Ishikawa (cell line): Measurements from ENCODE around the gene ATXN1.

Source experiments
- CEBPB ChIP-seq: IDR thresholded peaks from 2 replicates; pipeline ENCODE4 v1.6.1; 2012
- CREB1 ChIP-seq: IDR thresholded peaks from 2 replicates; pipeline ENCODE4 v1.6.1; 2012; ENCODE audit warnings: low read depth
- EGR1 ChIP-seq: IDR thresholded peaks from 2 replicates; pipeline ENCODE4 v1.6.1; 2012
- EP300 ChIP-seq: IDR thresholded peaks from 2 replicates; pipeline ENCODE4 v1.6.1; 2012; ENCODE audit warnings: borderline replicate concordance
- FOXM1 ChIP-seq: IDR thresholded peaks from 2 replicates; pipeline ENCODE4 v1.6.1; 2012; ENCODE audit warnings: low read depth, borderline replicate concordance
- MAX ChIP-seq: IDR thresholded peaks from 2 replicates; pipeline ENCODE4 v1.6.1; 2012
- NFIC ChIP-seq: IDR thresholded peaks from 2 replicates; pipeline ENCODE4 v1.6.1; 2012
- RAD21 ChIP-seq: IDR thresholded peaks from 2 replicates; pipeline ENCODE4 v1.6.1; 2012; ENCODE audit warnings: low read depth
- REST ChIP-seq: IDR thresholded peaks from 2 replicates; pipeline ENCODE4 v1.6.1; 2012; ENCODE audit warnings: low read depth, mild to moderate bottlenecking
- TAF1 ChIP-seq: IDR thresholded peaks from 2 replicates; pipeline ENCODE4 v1.6.1; 2012; ENCODE audit warnings: low read depth, mild to moderate bottlenecking
- TCF12 ChIP-seq: IDR thresholded peaks from 2 replicates; pipeline ENCODE4 v1.6.1; 2012; ENCODE audit warnings: low read depth
- TEAD4 ChIP-seq: IDR thresholded peaks from 2 replicates; pipeline ENCODE4 v1.6.1; 2012
- USF1 ChIP-seq: IDR thresholded peaks from 2 replicates; pipeline ENCODE4 v1.6.1; 2012
- YY1 ChIP-seq: IDR thresholded peaks from 2 replicates; pipeline ENCODE4 v1.6.1; 2012; ENCODE audit warnings: low read depth
- ZBTB7A ChIP-seq: IDR thresholded peaks from 2 replicates; pipeline ENCODE4 v1.6.1; 2012; ENCODE audit warnings: low read depth

Gene ATXN1

GRCh38 chr6:16583144-16583762, 178.0 kb downstream of the ATXN1 start:
- TF ChIP-seq TCF12 (no peak), NFIC (no peak), TAF1 (no peak), EP300 (no peak), ZBTB7A (no peak), MAX (no peak), EGR1 (no peak), YY1 (no peak), REST (no peak), USF1 (no peak), RAD21 (no peak), TEAD4 (no peak), CEBPB (no peak), CREB1 (no peak), FOXM1 (no peak)

- no peak for TF ChIP-seq MAX
- TF ChIP-seq CREB1: no peak
- no peak for TF ChIP-seq EGR1
- no peak for TF ChIP-seq EP300
- no peak for TF ChIP-seq CEBPB
- no peak for TF ChIP-seq NFIC
- TF ChIP-seq TCF12: no peak
- TF ChIP-seq TAF1: no peak
- TF ChIP-seq FOXM1: no peak
- no peak for TF ChIP-seq TEAD4
- TF ChIP-seq ZBTB7A: no peak
- no peak for TF ChIP-seq RAD21
These were observed 178.7 kb downstream of the ATXN1 start for GRCh38 chr6:16582446-16583143.

- TF ChIP-seq MAX: no peak
- no peak for TF ChIP-seq CEBPB
- TF ChIP-seq REST: no peak
- TF ChIP-seq EP300: no peak
- TF ChIP-seq RAD21: no peak
- no peak for TF ChIP-seq TAF1
- TF ChIP-seq YY1: no peak
- TF ChIP-seq EGR1: no peak
- TF ChIP-seq FOXM1: no peak
- no peak for TF ChIP-seq NFIC
- TF ChIP-seq CREB1: no peak
- no peak for TF ChIP-seq TCF12
- TF ChIP-seq TEAD4: no peak
- TF ChIP-seq ZBTB7A: no peak
- TF ChIP-seq USF1: no peak
These were observed 182.5 kb downstream of the ATXN1 start for GRCh38 chr6:16578695-16579285.

- no peak for TF ChIP-seq EP300
- no peak for TF ChIP-seq MAX
- TF ChIP-seq REST: no peak
- no peak for TF ChIP-seq ZBTB7A
- no peak for TF ChIP-seq USF1
- TF ChIP-seq EGR1: no peak
- TF ChIP-seq CREB1: no peak
- no peak for TF ChIP-seq CEBPB
- TF ChIP-seq TAF1: no peak
- TF ChIP-seq NFIC: no peak
- no peak for TF ChIP-seq RAD21
- no peak for TF ChIP-seq FOXM1
- no peak for TF ChIP-seq TCF12
- TF ChIP-seq TEAD4: no peak
- TF ChIP-seq YY1: no peak
These were observed 184.6 kb downstream of the ATXN1 start for GRCh38 chr6:16576451-16577368.
